ENCODE measurements around the gene LZTS3. TPM values are rescaled to one million over a fixed set of nuclear protein-coding genes. Genes with fewer than 3 reads are reported as not detected.
A peak's percentile ranks its signal among the peaks of the same experiment; 100 is the strongest.

The LZTS3 gene
- total and polyA plus RNA-seq, 12 donors = 3.6 to 29.9 (median 11.5) TPM

DNA sequence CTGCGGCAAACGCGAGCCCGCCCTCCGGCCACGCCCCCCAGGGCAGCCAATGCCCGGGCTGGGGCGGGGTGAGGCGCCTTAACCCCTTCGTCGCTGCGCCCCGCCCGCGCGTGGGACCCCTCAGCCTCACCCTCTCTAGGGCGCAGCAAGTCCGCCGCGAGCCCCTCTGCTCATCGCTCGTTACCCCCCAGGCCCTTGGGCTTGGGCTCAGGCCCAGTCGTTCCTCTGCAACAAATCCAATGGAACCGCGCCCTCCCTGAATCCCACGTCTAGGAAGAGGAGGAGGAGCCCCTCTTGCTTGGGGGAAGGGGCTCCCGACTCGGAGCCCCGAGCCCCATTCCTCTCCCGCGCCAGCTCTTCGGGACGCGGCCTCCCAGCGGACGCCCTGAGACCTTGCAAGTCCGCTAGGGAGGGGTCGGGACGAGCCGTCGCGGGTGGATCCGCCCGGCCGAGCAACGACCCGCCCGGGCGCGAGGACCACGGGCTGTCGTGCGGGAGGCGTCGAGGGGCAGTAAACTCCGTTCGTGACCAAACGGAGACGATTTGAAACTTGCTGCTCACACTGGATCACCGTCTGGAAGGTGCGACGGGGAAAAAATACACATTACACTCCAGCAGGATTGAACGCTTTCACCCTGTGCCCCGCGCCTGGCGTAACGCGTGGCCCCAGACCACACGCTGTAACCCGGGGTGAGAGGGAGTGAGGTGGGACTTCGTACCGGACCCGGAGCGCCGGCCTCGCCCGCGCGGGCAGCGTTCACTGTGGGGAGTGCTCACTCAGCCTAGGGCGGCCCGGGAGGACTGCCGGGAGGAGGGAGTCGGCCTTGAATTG is 477 bp upstream of the LZTS3 start:
- peak; percentile 81 to 92 (median 90) for DNase-seq
- TF ChIP-seq POLR2A (IDR thresholded peaks at IDR 0.05) = peak in 1 of 2 donors; percentile 25
- TF ChIP-seq, protein P1, sequence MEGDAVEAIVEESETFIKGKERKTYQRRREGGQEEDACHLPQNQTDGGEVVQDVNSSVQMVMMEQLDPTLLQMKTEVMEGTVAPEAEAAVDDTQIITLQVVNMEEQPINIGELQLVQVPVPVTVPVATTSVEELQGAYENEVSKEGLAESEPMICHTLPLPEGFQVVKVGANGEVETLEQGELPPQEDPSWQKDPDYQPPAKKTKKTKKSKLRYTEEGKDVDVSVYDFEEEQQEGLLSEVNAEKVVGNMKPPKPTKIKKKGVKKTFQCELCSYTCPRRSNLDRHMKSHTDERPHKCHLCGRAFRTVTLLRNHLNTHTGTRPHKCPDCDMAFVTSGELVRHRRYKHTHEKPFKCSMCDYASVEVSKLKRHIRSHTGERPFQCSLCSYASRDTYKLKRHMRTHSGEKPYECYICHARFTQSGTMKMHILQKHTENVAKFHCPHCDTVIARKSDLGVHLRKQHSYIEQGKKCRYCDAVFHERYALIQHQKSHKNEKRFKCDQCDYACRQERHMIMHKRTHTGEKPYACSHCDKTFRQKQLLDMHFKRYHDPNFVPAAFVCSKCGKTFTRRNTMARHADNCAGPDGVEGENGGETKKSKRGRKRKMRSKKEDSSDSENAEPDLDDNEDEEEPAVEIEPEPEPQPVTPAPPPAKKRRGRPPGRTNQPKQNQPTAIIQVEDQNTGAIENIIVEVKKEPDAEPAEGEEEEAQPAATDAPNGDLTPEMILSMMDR (IDR thresholded peaks at IDR 0.05) = peak in 3 of 6 experiments; percentile 5 to 42 (median 37)
- peak overlapping the region in 4 of 5 donors; percentile 47 to 83 (median 80) for H3K27ac ChIP-seq
- intact Hi-C loops (cut with DNase I) = no loop called here
- no peaks in the 10 kb centered on the region for H3K27me3 ChIP-seq
- H3K4me3 ChIP-seq = peak overlapping the region; percentile 3 to 75 (median 70)
- no peaks in the 10 kb centered on the region for H3K36me3 ChIP-seq (replicated peaks in 1 of 2)
- peaks cover 15 to 29% of the 10 kb centered on the region in 2 donors for H3K4me1 ChIP-seq (replicated peaks in 1 of 2)
- no peaks in the 10 kb centered on the region for H3K9me3 ChIP-seq (replicated peaks in 1 of 3)
- WGBS, 4 donors = 0 to 1% (median 0%) methylated on average over 29 to 84 of the region's 84 CpGs

DNA sequence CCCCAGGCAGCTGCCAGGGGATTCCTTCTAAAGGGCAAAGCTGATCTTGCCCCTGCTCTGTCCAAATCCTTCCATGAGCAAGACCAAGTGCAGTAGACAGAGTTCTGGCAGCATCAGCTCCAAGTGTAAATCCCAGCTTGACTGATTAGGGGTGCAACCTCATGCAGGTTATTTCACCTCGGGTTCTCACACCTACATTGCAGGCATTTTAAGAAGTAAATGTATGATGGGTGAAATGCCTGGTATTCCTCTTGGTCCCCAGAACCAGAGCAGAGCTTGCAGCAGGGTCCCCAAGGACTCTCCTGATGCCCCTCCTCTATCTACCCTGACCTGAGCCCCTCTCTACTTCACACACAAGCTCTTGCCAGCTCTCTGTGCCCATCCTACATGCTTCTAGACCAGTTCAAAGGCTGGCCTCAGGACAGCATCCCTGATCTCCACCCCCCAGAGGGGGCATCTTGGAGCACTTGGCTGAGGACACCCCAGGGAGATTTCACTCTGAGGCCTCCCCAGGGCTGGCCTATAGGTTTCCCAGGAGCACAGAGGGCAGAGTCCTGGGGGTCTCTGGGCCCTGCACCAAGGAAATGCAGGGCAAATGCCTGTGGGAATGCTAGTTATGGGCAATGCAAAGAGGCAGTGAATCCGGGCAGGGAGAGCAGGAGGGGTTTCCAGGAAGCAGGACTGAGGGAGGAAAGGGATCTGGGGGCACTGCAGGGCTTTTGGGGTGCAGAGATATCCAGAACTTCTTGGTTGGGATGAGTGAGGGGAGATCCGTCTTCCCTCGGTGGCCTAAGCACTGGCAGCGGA is 1.0 kb downstream of the LZTS3 start:
- no peak for DNase-seq
- intact Hi-C loops (cut with DNase I) = no loop called here
- H3K27ac ChIP-seq = no peak overlapping the region

DNA sequence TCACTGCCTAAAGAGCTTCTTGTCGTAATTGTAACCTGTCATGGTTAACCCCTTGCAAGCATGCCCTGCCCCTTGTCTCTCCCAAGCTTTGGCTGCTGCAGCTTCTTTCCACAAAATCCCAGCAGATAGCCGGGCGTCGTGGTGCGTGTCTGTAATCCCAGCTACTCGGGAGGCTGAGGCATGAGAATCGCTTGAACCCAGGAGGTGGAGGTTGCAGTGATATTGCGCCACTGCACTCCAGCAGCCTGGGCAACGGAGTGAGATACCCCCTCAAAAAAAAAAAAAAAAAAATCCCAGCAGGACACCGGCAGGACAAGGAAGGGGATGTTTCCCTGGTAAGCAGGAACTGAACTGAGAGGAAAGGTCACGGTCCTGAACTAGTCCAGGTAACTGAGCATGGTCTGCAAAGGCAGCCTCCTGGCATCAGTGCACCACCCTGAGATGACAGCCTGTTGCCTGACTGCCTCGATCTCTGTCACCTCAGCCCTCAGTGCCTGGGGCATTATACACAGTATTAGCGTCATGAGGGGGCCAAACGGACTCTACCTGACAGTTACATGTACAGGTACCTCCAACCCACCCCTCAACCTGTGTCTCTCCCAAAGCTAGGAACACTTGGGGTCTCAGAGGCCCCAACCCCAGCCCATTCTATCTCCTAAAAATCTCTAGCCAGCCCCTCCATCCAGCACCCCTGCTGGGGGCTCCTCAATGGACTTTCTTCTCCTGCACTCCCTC is 1.8 kb downstream of the LZTS3 start:
- Histone ChIP-seq H3K4me3 (no peak overlapping the region), H3K27ac (no peak overlapping the region), H3K27me3 (no peaks in the 10 kb centered on the region), H3K4me1 (replicated peaks in 1 of 2) (peaks cover 24 to 40% of the 10 kb centered on the region in 2 donors), H3K9me3 (replicated peaks in 1 of 3) (no peaks in the 10 kb centered on the region), H3K36me3 (replicated peaks in 1 of 2) (no peaks in the 10 kb centered on the region)
- peak in 1 of 7 donors; percentile 9 for DNase-seq
- TF ChIP-seq, protein P1 (IDR thresholded peaks at IDR 0.05) = no peak
- no peak for TF ChIP-seq POLR2A (IDR thresholded peaks at IDR 0.05)
- WGBS, 4 donors = 84 to 89% (median 86%) methylated on average over 14 of the region's 14 CpGs
- intact Hi-C loops (cut with DNase I) = no loop called here

More for the DNA sequence above, 1.0 kb downstream of the LZTS3 start:
- Histone ChIP-seq H3K4me3 (peak overlapping the region in 2 of 4 donors; percentile 67 to 75), H3K4me1 (replicated peaks in 1 of 2) (peaks cover 24 to 40% of the 10 kb centered on the region in 2 donors), H3K27me3 (no peaks in the 10 kb centered on the region), H3K9me3 (replicated peaks in 1 of 3) (no peaks in the 10 kb centered on the region), H3K36me3 (replicated peaks in 1 of 2) (no peaks in the 10 kb centered on the region)
- 32 to 47% (median 38%) methylated on average over 3 to 5 of the region's 5 CpGs for WGBS, 4 donors
- TF ChIP-seq, protein P1 (IDR thresholded peaks at IDR 0.05) = no peak
- TF ChIP-seq POLR2A (IDR thresholded peaks at IDR 0.05) = no peak

All from adrenal gland (tissue), 12 donors.